Tibial nerve (tissue), 4 donors: Measurements from ENCODE around the gene ARID1B.

Experiments
- CTCF ChIP-seq, 5 experiments: fragments of 200-600 bp in 3 of 5; fragments of 450-650 bp in 2 of 5; sonication (generic) in 3 of 5; IDR thresholded peaks; one replicate each; pipeline ENCODE4 v1.5.1; 2016 to 2019; ENCODE audit warnings: antibody characterized with exemption in 5 of 5, mild to moderate bottlenecking in 3 of 5, moderate library complexity in 2 of 5
- EP300 ChIP-seq, 2 donors: sonication (generic); formaldehyde crosslinking; IDR thresholded peaks; one replicate each; pipeline ENCODE4 v1.6.1; 2017; ENCODE audit warnings: antibody characterized with exemption in 2 of 2, mild to moderate bottlenecking in 1 of 2
- POLR2A ChIP-seq, 2 donors: fragments of 450-650 bp; IDR thresholded peaks; one replicate each; pipeline ENCODE4 v1.6.1; 2017; ENCODE audit warnings: antibody characterized with exemption in 2 of 2, mild to moderate bottlenecking in 2 of 2, moderate library complexity in 2 of 2

DNA sequence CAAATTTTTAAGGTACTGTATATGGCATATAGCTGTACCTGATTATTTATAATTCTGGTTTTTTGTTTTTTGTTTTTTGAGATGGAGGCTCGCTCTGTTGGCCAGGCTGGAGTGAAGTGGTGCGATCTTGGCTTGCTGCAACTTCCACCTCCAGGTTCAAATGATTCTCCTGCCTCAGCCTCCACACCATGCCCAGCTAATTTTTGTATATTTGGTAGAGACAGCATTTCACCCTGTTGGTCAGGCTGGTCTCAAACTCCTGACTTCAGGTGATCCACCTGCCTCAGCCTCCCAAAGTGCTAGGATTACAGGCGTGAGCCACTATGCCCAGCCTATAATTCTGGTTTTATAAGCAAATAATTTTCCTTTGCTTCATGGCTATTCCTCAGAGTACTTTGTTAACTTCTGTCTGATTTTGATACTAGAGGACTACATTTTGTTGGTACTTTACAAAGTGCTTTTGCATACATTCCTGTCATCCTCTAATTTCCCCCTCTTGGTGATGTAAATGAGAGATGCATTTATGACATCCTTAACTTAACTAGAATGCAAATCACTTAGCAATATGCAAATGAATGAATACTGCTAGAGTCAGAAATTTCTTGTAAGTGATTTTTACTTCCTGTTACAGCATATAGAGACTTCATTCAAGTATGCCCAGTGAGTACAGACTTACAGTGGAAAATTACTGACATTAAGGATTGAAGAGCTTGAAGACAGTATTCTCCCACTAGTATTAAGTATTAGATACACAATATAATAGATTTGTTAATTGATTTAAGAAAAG lies 35.7 kb upstream of the ARID1B start:
- TF ChIP-seq CTCF (IDR thresholded peaks at IDR 0.05): no peak
- no peak for TF ChIP-seq POLR2A (IDR thresholded peaks at IDR 0.05)
- TF ChIP-seq EP300 (IDR thresholded peaks at IDR 0.05): no peak
